ENCODE results near the gene UTS2R.

GRCh38 chr17:82331345-82331939 lies 40.1 kb upstream of the UTS2R start:
- TF ChIP-seq POLR2AphosphoS5 (IDR thresholded peaks at IDR 0.05) (no peak), CTCF (IDR thresholded peaks at IDR 0.05) (no peak), POLR2A (IDR thresholded peaks at IDR 0.05) (no peak)
